ENCODE results near the gene TENT5C. TPM values are rescaled to one million over a fixed set of nuclear protein-coding genes. Genes with fewer than 3 reads are reported as not detected.

TENT5C gene
- total and polyA plus RNA-seq, 2 of the 8 experiments (the other 6 are each of a cell fraction or from before 2014, with no cell fraction given), result 0.38 to 0.99 TPM

DNA sequence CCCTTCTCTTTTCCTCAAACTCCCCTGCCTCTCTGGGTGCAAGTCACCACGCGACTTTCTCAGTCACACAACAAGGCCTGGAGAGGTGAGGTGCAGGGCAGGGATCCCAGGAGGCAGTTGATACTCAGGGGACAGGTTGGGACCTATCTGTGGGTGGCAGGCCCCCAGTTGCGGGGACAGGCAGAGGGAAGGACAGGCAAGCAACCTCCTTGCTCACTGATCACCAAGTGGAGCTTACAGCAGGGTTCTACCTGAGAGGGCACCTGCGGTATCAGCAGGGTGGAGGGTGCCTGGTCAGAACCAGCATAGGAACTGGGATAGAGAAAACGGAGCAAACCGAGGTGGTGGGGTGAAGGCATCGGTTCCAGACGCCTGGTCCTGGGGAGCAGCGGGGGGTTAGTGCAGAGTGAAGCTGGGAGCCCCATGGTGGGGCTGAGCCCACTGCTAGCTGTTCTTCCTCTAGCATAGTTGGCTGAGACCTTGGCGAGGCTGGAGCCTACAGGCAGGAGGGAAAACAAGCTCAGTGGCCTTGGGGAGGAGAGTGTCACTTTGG, 24.4 kb upstream of the TENT5C start (continued):
- TF ChIP-seq, protein P1, sequence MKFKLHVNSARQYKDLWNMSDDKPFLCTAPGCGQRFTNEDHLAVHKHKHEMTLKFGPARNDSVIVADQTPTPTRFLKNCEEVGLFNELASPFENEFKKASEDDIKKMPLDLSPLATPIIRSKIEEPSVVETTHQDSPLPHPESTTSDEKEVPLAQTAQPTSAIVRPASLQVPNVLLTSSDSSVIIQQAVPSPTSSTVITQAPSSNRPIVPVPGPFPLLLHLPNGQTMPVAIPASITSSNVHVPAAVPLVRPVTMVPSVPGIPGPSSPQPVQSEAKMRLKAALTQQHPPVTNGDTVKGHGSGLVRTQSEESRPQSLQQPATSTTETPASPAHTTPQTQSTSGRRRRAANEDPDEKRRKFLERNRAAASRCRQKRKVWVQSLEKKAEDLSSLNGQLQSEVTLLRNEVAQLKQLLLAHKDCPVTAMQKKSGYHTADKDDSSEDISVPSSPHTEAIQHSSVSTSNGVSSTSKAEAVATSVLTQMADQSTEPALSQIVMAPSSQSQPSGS (IDR thresholded peaks at IDR 0.05; ENCODE audit: low read length), result no peak
- no peak for TF ChIP-seq BRCA1 (IDR thresholded peaks at IDR 0.05; ENCODE audit: low read depth, low read length)
